GM12874 (cell line): ENCODE measurements around the gene SEPTIN5.

Experiments
- CTCF ChIP-seq: IDR thresholded peaks from 2 replicates; pipeline ENCODE4 v1.5.1; 2011; ENCODE audit warnings: low read depth, mild to moderate bottlenecking, control low read depth, low read length, moderate library complexity; ENCODE audit not compliant: insufficient read depth

Gene SEPTIN5

DNA sequence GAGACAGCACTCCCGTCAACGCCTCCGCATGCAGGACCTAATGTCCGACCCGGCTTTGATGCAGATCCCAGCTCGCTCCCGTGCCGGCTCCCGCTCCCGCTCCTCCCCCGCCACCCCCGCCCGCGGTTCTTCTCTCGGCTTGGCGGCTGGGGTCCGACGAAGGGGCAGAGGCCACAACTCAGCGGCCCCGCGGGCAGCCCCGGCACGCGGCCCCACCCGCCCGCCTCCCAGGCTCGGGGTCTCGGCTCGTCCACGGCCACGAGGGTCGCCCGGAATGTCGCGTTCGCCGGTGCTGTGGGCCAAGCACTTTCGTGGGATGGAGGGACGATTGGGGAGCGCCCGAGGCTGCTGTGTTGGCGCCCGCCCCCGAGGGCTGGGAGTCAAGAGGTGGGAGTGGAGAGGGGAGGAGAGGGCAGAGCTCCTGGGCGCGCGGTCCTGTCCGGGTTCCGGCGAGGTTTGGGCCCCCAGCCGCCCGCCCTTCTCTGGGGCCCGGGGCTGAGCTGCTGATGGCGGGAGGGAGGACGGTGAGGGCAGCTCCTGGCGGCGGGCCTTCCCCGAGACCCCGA, 40.9 kb downstream of the SEPTIN5 start:
- no peak for TF ChIP-seq CTCF

DNA sequence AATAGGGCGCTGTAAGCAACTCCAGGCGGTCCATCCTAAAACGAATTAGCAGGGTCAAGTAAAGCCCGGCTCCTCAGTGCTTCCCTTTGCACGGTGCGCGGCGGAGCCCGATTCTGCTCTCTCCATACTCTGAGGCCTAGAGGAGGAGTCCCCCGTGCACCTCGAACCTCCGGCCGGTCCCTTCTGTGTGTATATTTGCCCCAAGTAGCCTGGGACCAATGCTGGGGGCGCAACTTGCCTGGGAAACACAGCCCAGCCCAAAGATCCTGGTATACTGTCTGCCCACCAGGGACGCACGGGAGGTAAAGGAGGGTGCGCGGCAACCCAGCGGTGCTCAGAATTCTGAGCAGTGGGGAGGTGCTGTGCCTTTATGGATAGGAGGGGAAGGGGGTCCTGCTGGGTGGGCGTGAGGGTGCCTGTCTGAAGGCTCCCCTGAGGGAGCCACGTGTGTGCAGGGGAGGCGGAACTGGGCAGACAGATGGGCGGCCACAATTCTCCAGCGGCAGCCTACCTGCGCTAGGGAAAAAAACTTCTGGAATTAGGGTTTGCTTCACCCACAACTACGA, 41.5 kb downstream of the SEPTIN5 start:
- no peak for TF ChIP-seq CTCF

GRCh38 chr22:19756288-19757128, 42.2 kb downstream of the SEPTIN5 start:
- TF ChIP-seq CTCF, result peak; percentile 66

DNA sequence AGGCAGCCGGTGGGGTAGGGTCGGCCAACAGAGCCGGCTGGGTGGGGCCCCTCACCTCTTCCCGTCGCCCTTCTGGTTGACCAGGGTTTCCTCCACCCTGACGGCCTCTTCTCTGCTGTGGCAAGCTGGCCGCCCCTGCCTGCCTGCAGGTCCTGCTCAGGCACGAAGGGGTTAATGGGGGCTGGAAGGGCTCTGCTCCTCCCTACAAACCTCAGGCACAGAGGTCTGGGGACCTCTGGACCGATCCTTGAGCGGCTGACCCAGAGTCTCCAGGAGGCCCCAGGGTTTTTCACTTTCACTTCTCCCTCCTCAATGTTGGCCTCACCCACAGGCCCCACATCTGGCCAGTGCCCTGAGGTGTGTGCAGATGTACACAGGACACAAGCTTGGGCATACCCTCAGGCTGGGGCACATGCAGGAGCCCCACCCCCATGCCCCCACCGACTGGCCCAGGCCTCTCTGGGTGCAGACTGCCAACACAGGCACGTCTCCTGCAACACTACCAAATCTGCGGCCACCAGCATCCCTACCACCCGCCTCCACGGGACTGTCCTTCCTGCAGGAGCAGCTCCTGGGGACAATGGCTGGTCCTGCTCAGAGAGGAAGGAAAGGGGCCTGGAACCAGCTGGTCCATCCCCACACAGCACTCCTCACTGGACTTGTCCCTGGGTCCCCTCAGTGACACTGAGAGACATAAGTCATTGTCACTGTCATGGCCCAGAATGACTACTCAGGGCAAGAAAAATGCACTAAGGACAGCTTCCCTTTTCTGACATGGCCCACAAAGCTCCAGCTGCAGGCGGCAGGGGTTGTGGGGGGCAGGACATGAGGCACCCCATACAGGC, 43.1 kb downstream of the SEPTIN5 start:
- no peak for TF ChIP-seq CTCF

- no peak for TF ChIP-seq CTCF
Measured at GRCh38 chr22:19757985-19758895, 43.9 kb downstream of the SEPTIN5 start.

- TF ChIP-seq CTCF, result no peak
Measured at GRCh38 chr22:19758896-19759426, 44.7 kb downstream of the SEPTIN5 start.
